Measurements from ENCODE around the gene NAA15.

DNA sequence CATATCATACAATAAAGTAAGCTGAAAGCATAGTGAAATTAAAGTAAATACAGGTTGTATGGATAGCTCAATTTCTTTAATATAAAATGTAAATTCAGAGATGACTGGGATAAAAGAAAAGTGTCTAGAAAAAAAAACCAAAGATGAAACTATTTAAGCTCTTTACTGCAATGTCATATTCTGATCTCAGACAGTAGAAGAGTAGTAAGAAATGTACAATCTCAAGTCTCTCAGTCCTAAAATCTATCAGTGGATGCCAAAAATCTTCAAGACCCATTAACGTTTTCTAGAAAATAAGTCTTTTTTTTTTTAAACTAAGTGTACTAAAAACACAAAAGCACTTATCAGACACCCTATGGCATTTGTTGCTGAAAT, 35.1 kb upstream of the NAA15 start:
- no peak for TF ChIP-seq EZH2 (IDR thresholded peaks at IDR 0.05; ENCODE audit: low read depth, low read length, severe bottlenecking)
- TF ChIP-seq TEAD4 (IDR thresholded peaks at IDR 0.05; ENCODE audit: low read depth, low read length): no peak
- no peak for TF ChIP-seq PHF8 (conservative IDR thresholded peaks at IDR 0.05; ENCODE audit: low read depth, low read length)

Measured in H1 (cell line).